GM12801 (cell line): Measurements from ENCODE around the gene EPHB2.

Experiments
- TF ChIP-seq, protein P1 (sequence below): IDR thresholded peaks from one replicate; pipeline ENCODE4 v1.5.1; 2011; ENCODE audit warnings: control low read depth; ENCODE audit not compliant: insufficient read length; ENCODE audit errors: extremely low read depth

The EPHB2 gene

DNA sequence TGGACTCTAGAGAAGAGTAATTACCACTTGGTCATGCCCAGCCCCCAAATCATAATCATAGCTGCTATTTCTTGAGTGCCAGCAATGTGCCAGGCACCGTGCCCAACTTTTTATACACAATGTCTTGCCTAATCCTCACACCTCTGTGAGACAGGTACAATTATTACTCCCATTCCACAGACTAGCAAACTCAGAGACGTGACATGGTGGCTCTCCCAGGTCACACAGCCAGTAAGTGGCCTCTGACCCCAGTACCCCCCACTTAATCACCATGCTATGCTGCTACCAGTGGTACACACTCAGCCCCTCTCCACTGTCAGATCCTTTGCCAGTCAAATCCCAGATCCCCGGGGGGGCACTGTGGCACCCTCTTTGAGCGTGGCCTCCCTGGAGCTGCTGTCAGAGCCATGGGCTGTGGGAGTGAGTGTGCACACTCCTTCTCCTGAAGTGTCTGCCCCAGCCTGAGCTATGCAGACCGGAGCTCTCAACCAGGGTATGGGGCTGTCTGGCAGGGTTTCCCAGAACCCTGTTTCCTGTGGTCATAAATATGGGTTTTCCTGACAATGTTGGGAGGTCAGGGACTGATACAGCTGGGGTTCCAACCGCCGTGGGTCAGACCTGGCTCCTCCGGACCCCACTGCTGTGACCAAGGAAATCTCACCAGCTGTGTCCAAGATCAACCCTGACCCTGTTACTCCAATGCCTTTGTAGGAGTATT, 210.3 kb downstream of the EPHB2 start:
- TF ChIP-seq, protein P1, sequence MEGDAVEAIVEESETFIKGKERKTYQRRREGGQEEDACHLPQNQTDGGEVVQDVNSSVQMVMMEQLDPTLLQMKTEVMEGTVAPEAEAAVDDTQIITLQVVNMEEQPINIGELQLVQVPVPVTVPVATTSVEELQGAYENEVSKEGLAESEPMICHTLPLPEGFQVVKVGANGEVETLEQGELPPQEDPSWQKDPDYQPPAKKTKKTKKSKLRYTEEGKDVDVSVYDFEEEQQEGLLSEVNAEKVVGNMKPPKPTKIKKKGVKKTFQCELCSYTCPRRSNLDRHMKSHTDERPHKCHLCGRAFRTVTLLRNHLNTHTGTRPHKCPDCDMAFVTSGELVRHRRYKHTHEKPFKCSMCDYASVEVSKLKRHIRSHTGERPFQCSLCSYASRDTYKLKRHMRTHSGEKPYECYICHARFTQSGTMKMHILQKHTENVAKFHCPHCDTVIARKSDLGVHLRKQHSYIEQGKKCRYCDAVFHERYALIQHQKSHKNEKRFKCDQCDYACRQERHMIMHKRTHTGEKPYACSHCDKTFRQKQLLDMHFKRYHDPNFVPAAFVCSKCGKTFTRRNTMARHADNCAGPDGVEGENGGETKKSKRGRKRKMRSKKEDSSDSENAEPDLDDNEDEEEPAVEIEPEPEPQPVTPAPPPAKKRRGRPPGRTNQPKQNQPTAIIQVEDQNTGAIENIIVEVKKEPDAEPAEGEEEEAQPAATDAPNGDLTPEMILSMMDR = no peak

DNA sequence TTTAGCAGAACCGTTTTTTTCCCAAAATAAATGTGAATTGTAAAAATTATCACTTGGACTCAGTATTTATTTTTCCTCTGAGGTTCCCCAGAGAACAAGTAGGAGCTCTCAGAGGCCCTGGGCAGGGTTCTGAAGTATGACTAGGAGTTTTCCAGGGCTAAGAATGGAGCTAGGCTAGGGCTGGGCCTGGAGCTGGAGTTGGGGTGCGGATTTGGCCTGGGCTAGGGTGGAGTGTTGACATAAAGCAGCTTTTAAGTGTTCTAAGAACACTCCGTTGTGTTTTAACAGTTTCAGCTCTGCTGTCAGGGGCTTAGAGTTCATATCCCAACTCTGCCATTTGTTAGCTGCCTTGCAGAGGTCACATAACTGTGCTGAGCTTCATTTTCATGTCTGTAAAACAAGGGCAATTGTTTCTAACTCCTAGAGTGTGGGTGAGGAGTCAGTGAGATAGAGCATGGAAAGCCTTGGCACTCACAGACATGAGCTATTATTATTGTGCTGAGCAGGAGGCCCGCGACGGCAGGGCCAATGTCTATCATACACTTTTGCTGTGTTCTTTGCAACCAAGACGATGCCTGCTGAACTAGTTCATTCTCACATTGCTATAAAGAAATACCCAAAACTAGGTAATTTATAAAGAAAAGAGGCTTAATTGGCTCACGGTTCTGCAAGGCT, 210.9 kb downstream of the EPHB2 start:
- TF ChIP-seq, protein P1 = no peak

DNA sequence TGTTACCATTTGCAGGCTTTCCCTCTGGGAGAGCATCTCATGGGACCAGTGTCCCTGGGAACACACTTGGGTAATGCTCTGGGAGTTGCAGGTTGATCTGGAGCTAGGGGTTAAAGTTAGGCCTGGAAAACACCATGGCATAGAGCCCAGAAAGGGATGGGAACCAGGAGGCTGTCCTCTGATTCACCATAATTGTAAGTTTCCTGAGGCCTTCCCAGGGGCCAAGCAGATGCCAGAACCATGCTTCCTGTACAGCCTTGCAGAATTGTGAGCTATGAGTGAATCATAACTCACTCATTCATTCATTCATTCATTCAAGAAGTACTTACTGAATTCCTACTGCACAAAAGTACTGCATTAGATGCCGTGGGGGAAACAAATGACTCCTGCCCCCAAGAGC, 212.0 kb downstream of the EPHB2 start:
- TF ChIP-seq, protein P1 = no peak

DNA sequence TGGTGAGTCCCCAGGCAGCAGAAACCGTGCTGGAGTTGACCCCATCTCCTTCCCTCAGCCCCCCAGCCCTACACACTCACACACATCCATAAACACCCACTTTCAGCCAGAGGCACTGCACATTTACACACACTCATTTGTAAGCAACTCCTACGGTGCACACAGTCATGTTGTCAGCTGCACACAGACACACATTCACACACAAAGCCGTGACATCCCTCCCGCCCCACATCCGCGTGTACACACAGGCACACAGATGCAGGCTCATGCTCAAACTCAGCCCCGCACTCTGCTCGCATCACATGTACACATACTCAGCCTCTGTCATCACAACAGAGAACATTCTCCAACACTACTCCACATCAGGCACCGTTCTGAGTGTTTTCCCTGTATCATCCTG, 214.5 kb downstream of the EPHB2 start:
- TF ChIP-seq, protein P1 = no peak

DNA sequence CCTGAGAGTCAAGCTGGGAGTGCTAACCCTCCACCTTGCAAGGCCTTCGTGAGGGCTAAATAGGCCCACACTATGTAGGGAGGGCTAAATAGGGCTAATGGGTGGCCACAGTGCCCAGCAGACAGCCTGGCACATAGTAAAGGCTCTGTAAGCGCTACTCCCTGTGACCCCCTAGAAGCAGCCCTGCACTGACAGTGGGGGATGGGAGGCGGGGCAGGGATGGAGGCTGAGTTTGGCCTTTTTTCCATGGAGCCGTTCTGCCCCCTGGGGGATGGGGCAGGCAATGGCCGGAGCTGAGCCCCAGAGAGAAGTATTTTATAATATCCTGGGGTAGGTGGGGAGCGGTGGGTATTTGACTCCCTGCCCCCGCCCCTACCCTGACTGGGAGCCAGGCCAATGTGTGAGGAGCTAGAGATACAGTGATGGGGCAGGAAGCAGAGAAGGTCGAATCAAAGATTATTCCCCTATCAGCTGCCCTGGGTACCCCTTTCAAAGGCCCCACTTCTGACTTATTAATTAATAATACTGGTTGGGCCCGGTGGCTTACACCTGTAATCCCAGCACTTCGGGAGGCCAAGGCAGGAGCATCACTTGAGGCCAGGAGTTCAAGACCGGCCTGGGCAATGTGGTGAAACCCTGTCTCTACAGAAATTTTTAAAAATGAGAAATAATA, 219.7 kb downstream of the EPHB2 start:
- TF ChIP-seq, protein P1 = no peak

DNA sequence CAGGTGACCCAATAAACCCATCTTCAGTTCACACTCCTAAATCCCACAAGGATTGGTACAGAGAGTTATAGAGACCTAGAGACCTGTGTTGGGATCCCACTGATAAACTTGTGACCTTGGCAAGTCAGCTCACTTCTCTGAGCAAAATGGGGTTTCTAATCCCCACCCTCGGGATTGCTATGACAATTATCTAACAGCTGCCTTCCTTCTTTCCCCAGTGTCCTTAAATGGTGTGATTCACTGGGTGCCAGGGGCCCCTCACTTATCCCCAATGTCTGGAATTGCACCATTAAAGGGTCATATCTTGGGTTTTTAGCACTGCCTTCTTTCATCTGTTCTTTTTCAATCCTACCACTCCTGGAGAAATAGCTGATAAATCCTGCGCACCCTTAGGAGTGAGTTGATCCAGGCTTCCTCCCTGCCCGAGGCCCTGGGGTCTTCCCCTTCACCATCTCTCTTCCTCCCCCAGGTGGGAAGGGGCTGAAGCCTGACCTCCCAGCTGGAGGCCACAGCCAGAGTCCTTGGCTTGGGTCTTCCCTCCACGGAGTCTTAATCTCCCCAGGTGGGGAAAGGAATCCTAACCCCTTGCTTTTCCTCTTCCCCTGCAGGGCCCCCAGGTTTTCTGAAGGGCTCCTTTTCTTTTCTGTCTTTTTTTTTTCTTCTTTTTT, 222.3 kb downstream of the EPHB2 start:
- TF ChIP-seq, protein P1 = no peak

DNA sequence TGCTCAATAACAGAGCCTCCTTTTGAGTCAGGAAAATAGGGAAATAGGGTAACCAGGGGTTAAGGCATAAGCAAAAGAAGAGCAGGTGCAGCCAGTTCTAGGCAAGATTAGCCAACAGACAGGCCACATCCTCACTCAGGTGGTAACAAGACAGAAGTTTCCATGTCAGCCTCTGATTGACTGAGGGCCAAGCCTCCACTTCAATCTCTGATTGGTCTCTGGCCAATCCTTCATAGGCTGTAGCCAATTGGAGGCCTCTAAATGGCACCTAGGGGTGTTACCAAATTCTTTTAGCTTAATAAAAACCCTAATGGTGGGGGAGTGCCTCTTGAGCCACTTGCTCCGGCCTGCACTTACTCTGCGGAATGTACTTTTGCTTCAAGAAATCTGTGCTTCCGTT, 224.8 kb downstream of the EPHB2 start:
- TF ChIP-seq, protein P1 = no peak
